Measurements from ENCODE around the gene CACHD1.

Gene CACHD1

DNA sequence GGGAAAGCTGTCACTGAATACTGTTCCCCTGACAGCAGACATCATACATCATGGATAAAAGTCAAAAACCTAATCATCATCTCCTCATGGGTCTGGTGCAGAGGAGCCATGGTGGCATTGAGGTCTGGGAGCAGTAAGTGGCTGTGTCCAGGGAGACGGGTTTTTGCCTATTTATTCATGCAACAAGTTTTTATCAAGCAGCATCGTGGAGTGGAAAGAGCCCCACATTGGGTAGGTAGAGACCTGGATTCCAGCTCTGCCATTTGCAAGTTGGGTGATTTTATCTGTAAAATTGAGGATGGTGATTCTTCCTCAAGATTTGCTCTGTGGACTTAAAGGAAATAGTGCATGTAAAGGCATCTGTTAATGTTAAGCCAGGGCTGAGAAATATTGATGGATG lies 4.2 kb downstream of the CACHD1 start:
- no peak for DNase-seq

DNA sequence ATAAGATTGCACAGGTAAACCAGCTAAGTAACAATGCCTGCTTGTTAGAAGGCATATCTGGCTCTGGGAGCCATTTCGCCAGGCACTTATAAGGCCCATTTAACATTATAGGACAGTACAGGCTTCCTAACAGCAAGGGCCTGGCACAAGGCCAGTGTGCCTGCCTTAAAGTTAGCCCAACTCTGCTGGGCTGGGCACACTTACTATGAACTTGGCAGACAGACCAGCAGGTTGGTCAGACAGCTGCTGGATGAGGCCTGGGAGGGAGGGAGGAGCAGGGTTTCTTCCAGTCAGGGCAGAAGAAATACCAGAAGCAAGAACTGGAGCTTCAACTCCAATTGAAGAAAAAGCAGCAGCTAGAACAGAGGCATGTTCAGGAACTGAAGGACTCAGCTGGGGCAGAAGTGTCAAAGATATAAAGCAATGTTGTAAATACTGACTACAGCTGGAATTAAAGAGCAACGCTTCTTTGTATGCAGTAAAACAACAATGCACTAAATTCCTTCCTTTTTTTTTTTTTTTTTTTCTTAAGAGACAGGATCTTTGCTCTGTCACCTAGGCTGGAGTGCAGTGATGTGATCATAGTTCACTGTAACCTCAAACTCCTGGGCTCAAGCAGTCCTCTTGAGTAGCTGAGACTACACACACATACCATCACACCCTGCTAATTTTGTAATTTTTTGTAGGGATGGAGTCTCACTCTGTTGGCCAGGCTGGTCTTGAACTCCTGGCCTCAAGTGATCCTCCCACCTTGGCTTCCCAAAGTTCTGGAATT lies 4.9 kb downstream of the CACHD1 start:
- DNase-seq: peak; percentile 79

GRCh38 chr1:64476251-64476952 lies 6.5 kb downstream of the CACHD1 start:
- DNase-seq: peak; percentile 34

DNA sequence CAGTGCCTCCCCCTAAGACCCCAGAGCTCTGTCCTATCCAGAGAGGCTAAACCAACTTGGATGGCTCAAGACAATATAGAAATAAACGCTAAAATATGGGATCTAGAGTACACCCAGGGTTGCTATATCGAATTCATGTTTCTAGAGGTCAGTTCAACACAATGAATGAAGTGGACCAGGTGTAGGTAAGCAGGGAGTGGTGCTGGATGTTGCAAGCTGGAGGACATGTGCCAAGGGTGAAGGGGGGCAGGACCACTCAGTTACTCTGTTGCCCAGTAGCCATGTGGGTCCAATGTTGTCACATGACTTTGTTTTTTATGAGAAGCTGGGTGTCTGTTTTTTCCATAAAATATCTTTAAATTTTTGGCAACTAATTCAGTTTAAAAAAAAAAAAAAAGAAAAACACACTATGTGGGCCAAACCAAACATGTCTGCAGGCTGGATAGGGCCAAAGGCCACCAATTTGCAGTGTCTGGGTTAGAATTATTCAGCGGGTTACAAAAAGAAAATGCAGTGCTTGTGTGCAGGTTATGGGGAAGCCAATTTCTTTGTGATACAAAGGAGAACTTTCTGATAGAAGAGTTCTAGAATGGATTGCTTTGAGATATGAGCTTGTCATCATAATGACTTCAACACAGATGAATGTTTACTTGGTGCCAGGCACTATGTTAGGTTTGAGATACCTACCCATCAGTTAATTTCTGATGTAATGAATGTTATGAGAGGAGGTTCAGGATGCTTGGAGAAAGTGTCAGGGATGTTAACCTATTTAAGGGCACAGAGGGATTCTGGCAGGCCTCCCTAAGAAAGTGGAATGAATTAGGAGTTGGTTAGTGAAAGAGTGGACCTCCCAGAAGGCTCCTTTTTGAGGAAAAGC lies 8.9 kb downstream of the CACHD1 start:
- no peak for DNase-seq

DNA sequence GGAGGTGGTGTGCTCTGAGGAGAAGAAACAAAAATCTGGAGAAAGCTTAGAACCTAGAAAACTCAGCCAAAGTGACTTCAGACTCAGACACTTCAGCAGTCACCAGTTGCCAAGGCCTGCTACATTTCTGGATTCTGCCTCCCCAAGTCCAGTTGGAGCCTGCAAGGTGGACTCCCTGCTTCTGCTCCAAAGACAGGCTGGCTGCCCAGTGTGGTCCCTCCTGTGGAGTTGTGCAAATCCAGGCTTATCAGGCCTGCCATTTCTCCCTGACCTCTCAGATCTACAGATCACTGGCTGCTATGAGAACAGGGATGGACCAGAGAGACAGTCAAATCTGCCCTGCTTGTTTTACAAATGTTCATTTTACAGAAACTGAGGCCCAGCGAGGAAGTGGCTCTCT lies 9.9 kb downstream of the CACHD1 start:
- DNase-seq: no peak

DNA sequence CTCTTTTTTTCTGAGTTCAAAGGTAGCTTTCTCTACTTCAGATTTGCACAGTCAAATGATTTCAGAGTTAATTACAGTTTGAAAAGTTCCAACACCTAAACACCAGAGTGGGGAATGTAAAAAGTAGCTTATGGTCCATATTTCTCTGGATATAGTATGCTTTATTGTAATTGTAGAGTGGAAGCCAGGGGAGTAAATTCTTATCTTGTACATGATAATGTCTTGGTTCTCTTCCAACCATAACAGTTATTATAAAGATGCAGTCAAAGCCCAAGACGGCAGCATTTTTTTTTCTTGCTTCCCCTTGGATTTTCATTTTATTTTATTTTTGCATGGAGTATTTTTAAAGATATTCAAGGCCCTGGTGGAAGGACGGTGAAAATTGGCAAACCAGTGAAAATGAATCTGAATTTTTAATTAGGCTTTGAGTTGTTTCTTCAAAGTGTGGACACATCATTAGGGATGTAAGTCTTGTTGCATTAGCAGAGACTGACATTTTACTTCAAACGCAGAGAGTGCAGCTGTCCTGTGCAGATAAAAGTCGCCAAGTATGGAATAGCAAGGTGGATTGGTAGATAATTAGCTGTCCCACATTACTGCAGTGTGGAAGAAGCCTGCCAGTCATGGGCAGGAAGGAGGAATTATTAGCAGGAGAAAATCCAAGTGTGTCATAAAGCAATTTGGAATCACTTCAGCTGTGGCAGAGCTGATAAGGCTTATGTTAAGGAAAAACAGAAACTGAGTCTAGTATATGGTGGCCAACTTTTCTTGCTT lies 11.3 kb downstream of the CACHD1 start:
- DNase-seq: no peak

- DNase-seq: no peak
These were observed 12.2 kb downstream of the CACHD1 start for GRCh38 chr1:64482128-64482527.

- DNase-seq: no peak
These were observed 12.8 kb downstream of the CACHD1 start for GRCh38 chr1:64482720-64483119.

DNA sequence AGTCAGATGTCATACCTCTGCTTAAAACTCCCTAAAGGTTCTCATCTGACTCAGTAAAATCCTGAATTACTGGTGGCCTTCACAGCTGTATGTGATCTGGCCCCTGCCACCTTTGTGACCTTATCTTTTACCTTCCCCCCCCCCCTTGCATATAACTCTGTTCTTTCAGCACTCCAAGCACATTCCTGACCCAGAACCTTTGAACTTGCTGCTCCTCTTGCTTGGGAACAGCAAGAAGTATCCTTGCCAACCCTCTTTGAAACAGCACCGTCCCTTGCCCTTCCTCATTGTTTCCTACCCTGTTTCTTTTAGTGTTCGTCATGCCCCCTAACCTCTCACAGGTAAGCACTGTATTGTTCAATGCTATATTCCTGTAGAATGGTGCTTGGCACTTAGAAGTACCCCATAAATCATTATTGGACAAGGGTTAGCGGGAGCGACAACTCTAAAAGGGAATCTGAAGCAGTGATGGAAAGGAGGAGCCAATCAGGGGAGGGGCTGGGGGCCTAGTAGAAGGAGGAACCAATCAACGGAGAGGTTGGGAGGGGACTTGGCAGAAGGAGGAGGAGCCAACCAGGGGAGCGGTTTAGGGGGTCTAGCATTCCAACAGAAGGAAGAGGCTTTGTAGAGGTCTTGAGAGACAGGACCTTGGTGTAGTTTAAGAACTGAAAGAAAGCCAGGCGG lies 13.9 kb downstream of the CACHD1 start:
- no peak for DNase-seq

DNA sequence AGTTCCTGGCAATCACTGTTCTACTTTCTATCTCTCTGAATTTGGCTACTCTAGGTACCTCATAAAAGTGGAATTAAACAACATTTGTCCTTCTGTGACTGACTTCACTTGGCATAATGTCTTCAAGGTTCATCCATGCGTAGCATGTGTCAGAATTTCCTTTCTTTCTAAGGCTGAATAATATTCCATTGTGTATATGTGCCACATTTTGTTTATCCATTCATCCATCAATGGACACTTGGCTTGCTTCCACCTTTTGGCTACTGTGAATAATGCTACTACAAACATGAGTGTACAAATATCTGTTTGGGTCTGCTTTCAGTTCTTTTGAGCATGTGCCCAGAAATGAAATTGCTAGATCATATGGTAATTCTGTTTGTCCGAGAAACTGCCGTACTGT lies 14.7 kb downstream of the CACHD1 start:
- no peak for DNase-seq

- DNase-seq: no peak
These were observed 16.3 kb downstream of the CACHD1 start for GRCh38 chr1:64486193-64486592.

- no peak for DNase-seq
These were observed 17.1 kb downstream of the CACHD1 start for GRCh38 chr1:64487061-64487460.

DNA sequence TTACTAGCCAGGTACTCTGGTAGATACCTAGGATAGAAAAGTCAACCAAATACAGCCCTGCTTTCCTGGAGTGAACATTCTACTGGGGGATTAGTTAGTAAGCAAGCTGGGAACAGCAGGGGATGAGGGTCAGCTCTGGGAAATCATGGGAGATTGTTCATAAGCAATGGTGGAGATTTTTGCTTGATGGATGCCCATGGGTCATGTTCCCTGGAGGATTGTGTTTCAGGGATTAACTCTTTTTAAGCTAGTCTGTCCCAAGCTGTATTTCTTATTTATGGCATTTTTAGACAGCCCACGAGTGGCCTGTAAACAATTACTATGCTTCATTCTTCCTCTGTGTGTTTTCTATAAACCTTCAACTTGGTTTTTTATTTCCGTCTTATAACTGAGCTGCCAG lies 18.9 kb downstream of the CACHD1 start:
- no peak for DNase-seq

DNA sequence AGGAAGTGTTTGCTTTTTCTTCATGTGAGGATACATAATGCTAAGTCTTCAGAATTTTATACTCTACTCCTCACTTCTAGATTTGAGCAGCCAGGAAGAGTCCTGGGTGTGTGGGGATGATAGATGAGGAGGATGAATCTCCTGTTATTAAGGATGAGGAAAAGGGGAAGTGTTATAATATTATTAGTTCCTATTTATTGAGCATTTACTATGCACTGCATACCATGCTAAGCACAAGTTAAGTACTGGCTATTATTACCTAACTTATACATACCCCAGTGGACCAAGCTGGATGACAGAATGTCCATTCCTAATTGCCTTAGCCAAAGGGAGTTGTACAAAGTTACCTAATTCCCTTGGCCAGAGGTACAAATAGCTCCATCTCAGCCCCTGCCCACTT lies 19.8 kb downstream of the CACHD1 start:
- DNase-seq: no peak

- DNase-seq: no peak
These were observed 20.4 kb downstream of the CACHD1 start for GRCh38 chr1:64490213-64490818.

DNA sequence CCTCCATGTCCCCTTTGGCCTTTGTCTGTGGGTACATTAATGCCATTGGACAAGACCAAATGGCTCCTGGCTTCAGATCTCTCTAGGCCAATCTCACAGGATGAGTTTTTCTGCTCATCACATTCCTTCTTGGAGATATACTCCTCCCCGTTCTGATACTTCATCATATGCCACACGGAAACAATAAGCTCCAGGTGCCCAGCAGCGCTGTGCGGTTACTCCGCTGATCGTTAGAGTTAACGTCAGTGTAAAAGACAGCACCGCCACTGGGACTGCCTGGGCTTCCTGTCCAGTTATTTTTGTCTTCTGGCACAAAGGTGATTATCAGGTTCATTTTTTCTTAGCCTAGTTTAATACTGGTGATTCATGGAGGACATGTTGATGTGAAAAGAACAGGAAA lies 22.5 kb downstream of the CACHD1 start:
- no peak for DNase-seq

DNA sequence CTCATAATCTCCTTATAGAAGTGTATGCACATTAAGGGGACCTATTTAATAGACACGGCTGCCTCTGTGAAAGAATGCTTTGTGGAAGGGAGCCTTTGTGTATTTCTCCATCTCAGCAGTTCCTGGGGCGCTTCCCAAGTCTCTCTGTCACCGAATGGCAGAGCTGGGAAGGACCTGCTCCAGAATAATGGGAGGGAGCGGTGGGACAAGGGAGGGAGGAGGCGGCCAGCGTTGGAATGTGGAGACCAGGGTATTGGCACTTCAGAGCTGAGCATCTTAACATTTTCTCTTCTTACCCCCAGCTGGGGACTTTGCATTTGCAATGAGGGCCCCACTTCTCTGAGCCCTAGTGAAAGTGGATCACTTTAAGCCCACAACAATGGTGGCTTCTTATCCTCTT lies 23.9 kb downstream of the CACHD1 start:
- no peak for DNase-seq

- no peak for DNase-seq
These were observed 24.7 kb downstream of the CACHD1 start for GRCh38 chr1:64494659-64495058.

DNA sequence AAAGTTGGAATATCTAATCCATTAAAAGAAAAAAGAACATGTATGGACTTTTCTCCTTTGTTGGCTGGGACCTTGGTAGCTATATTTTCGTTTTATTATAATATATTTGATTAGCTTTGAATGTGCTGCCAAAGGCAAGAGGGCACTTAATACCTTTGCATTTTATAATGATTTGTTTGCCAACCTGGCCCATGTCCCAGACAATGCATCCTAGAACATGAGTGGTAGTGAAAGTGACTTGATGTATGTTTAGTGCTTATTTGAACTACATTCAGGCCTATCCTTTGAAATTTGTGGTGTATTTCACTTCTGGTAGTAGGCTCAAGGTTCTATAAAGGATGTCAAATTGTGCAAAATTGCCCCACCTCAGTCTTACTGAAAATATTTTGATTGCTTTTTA lies 25.9 kb downstream of the CACHD1 start:
- DNase-seq: no peak

GRCh38 chr1:64496606-64497005 lies 26.7 kb downstream of the CACHD1 start:
- DNase-seq: no peak

- no peak for DNase-seq
These were observed 27.4 kb downstream of the CACHD1 start for GRCh38 chr1:64497088-64497883.

Measured in femur (tissue), 1 donor.